NCI-H1694 treated with DMSO at 0.1 percent for 48 hours (cell line): Measurements from ENCODE around the gene RELB.

ENCODE experiments used
- DNase-seq: peaks from one replicate; lab custom pipeline; 2025; lab: John Stamatoyannopoulos, UW

The RELB gene

GRCh38 chr19:45021971-45022370 lies 20.7 kb downstream of the RELB start:
- no peak for DNase-seq

- DNase-seq, result no peak
These were observed 21.8 kb downstream of the RELB start for GRCh38 chr19:45023048-45023447.

- no peak for DNase-seq
These were observed 24.0 kb downstream of the RELB start for GRCh38 chr19:45025264-45025663.

GRCh38 chr19:45027371-45027770 lies 26.1 kb downstream of the RELB start:
- no peak for DNase-seq

GRCh38 chr19:45030825-45031224 lies 29.6 kb downstream of the RELB start:
- no peak for DNase-seq

GRCh38 chr19:45032421-45032820 lies 31.2 kb downstream of the RELB start:
- no peak for DNase-seq

- no peak for DNase-seq
These were observed 34.5 kb downstream of the RELB start for GRCh38 chr19:45035755-45036154.

GRCh38 chr19:45037393-45038169 lies 36.3 kb downstream of the RELB start:
- no peak for DNase-seq

- DNase-seq, result peak; percentile 84
These were observed 37.9 kb downstream of the RELB start, which contains the start of gene CLASRP for GRCh38 chr19:45038931-45039893. Gene CLASRP, plus strand, starts transcription at chr19:45039045. Its CDS starts 1,168 bp downstream, at chr19:45040213.

GRCh38 chr19:45040059-45040771 lies 39.0 kb downstream of the RELB start:
- DNase-seq, result no peak

- no peak for DNase-seq
These were observed 39.9 kb downstream of the RELB start for GRCh38 chr19:45041125-45041524.

- DNase-seq, result no peak
These were observed 44.5 kb downstream of the RELB start for GRCh38 chr19:45045671-45046353.

GRCh38 chr19:45046355-45046754 lies 45.1 kb downstream of the RELB start:
- DNase-seq, result no peak

- DNase-seq, result no peak
These were observed 46.0 kb downstream of the RELB start for GRCh38 chr19:45047188-45047797.

GRCh38 chr19:45049073-45049736 lies 47.9 kb downstream of the RELB start:
- DNase-seq, result no peak

- DNase-seq, result no peak
These were observed 48.8 kb downstream of the RELB start for GRCh38 chr19:45050036-45050435.

- no peak for DNase-seq
These were observed 50.8 kb downstream of the RELB start for GRCh38 chr19:45051929-45052579.

- DNase-seq, result no peak
These were observed 55.6 kb downstream of the RELB start for GRCh38 chr19:45056831-45057230.

GRCh38 chr19:45057444-45057843 lies 56.2 kb downstream of the RELB start:
- no peak for DNase-seq

- no peak for DNase-seq
These were observed 57.4 kb downstream of the RELB start for GRCh38 chr19:45058622-45059159.
